GM10266 (cell line): ENCODE data around the gene EFNA4.

Experiments
- DNase-seq: peaks from one replicate; pipeline ENCODE4 v3.0.0; 2012; ENCODE audit errors: extremely low spot score
- TF ChIP-seq, protein P1 (sequence below): IDR thresholded peaks from 2 replicates; pipeline ENCODE4 v1.5.1; 2012; ENCODE audit warnings: mild to moderate bottlenecking, low read depth; ENCODE audit not compliant: control insufficient read depth, insufficient read depth; ENCODE audit errors: missing control alignments

The EFNA4 gene

DNA sequence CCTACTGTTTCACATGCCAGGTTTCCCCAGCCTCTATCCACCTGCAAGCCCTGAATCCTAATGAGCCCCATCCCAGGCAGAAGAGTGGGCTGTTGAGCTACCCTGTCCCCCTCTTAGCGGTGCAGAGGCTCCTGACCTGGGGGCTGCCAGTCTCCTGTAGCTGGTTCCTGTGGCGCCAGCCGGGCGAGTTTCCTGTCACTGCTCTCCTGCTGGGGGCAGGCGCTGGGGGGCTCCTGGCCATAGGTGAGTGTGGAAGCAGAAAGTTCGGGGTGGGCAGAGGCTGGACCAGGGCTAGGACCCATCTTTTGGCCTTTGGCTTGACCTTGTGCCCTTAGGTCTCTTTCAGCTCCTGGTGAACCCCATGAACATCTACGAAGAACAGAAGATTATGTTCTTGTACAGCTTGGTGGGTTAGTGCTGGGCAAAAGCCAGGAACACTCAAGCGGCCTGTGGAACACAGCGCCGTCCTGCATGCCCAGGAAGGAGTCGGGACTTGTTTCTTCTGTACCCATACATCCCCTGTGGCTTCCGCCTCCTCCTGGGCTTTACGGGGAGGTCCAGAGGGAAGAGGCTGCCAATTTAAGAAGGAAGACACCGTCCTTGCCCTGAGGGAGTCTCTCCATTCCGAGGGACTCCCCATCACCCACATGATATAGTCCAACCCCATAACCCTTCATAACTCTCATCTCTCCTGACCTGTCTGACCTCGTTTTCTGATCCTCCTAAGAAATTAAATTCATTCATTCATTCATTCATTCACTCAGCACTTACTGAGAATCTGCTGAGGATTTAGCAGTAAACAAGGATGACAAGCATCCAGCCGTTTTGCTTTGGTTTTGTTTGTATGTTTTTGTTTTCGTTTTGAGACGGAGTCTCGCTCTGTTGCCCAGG, 29.0 kb upstream of the EFNA4 start:
- TF ChIP-seq, protein P1, sequence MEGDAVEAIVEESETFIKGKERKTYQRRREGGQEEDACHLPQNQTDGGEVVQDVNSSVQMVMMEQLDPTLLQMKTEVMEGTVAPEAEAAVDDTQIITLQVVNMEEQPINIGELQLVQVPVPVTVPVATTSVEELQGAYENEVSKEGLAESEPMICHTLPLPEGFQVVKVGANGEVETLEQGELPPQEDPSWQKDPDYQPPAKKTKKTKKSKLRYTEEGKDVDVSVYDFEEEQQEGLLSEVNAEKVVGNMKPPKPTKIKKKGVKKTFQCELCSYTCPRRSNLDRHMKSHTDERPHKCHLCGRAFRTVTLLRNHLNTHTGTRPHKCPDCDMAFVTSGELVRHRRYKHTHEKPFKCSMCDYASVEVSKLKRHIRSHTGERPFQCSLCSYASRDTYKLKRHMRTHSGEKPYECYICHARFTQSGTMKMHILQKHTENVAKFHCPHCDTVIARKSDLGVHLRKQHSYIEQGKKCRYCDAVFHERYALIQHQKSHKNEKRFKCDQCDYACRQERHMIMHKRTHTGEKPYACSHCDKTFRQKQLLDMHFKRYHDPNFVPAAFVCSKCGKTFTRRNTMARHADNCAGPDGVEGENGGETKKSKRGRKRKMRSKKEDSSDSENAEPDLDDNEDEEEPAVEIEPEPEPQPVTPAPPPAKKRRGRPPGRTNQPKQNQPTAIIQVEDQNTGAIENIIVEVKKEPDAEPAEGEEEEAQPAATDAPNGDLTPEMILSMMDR, result no peak
- DNase-seq, result no peak

DNA sequence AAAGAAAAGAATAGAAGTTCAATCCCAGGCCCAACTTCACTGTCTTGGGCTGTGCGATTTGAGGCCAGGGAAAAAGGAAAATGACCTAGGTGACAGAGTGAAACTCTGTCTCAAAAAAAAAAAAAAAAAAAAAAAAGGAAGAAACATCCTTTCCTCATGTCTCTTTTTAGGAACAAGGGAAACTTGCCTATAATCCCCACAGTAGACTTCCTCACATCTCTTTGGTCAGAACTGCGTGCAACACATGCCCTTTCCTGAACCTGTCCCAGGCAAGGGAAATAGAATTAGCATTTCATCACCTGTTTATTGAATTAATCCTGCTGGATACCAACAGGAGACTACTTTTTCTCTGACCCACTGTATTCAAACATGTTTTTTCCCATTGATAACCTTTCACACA, 27.6 kb upstream of the EFNA4 start:
- DNase-seq, result no peak
- TF ChIP-seq, protein P1, result no peak

DNA sequence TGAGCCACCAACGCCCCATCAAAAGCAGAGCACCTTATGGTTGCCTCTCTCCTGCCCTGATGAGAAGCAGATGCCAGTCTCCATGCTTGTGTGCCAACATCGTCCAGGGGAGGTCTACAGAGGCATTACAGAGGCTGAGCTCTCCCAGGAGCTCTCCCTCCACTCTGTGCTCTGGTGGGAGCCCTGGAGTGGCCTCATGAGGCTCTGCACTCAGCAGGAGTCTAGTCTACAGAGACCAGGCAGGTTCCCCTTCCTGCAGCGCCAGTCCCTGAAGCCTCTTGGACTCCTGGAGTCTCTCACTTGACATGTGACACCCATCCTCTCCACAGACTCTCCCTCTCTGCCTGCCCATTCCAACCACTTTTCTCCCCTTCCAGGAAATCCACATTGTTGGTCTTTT, 26.5 kb upstream of the EFNA4 start:
- TF ChIP-seq, protein P1, result no peak
- DNase-seq, result no peak

DNA sequence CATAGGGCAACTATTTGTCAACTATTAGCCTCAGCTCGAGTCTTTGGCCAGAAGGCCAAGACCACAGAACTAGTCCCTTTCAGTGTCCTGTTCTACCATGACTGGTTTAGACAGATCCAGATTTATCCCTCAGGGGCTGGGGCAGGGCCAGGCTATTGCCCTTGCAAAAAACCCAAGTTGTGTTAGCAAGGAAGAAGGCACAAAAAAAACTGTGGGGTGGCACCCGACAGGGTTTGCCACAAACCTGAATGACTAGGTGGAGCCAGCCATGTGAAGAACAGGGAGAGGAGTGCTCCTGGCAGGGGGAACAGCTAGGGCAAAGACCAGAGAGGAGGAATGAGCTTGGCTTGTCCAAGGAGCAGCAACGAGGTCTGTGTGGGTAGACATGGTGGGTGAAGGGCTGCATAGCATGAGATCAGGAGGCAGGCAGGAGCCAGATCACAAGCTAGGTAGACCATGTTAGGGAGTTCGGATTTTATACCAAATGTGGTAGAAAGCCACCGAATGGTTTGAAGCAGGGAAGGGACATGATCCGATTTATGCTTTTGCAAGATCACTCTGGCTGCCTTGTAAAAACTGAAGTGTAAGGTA, 25.6 kb upstream of the EFNA4 start:
- no peak for DNase-seq
- TF ChIP-seq, protein P1, result no peak

DNA sequence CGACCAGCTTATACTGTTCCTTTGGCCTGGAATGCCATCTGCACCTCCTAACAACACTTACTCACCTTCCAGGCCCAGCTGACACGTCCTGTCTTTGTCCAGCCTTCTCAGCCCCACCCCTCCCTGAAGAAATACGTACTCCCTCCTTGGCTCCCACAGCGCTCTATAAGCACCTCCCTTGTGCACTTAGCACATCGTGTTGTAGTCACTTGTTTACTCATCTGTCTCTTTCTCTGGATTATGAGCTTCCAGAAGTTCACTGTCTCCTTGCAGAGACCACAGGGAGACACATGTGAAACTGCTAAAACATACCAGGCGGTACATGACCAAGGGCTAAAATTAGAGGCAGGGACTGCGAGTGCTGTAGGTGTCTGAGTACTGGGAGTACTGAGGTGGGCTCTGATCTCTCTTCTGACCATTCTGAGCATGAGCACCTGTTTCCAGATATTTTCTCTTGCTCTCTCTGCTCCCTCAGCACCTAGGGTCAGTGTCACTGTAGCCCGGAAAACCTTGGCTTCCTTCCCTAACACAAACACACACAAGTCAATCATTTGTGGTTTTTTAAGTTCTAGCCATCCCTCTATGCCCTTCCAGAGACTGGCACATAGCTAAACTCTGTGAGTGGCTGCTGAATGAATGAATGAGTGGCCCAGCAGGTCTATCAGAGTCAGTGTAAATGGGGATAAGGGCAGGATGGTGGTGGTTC, 24.8 kb upstream of the EFNA4 start:
- TF ChIP-seq, protein P1, result no peak
- no peak for DNase-seq

DNA sequence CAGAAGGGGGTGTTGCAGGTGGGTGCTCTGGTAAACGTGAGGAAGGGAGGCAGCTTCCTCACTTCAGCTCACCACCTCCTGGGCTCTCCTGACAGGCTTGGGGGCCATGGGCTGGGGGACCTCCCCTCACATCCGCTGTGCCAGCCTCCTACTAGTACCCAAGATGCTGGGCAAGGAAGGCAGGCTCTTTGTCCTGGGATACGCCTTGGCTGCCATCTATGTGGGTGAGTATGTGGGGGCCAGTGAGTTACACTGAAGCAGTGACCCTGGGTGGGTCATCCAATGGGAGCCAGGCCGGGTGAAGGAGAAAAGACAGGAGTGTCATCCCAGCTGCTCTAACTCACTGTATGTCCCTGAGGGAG, 24.3 kb upstream of the EFNA4 start:
- TF ChIP-seq, protein P1, result no peak
- no peak for DNase-seq

DNA sequence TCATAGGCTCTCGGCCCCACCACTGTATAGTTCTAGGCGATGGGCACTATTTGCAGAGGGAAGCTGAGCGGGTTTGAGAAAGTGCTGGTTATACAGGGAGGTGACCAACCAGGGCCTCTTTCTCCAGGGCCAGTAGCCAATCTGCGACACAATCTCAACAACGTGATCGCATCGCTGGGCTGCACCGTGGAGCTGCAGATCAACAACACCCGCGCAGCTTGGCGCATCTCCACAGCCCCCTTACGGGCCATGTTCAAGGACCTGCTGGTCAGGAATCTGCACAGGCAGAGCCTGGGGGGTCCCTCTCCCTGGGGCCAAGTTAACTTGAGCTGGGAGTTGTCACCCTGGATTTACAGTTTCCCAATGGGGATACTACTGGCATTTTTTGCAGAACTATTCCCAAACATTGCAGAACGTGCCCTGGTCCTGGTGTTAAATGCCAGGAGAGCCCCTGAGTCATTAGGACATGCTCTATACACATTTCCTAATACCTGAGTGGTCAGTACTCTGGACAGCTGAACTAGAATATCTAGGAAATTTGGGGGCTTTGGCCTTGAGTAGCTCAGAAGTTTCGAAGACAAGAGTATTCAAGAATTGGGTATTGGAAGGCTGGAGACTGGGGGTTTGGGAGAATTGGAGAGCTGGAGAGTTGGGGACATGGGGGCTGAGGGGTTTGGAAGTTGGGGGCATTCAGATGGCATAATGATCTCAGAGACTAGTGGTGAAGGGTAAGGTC, 23.0 kb upstream of the EFNA4 start:
- TF ChIP-seq, protein P1, result no peak
- DNase-seq, result no peak
